HL-60 (cell line): ENCODE data around the gene SASH1.

Experiments
- GABPA ChIP-seq: IDR thresholded peaks from 2 replicates; pipeline ENCODE4 v1.6.1; 2012; ENCODE audit warnings: low read depth
- POLR2AphosphoS5 ChIP-seq: IDR thresholded peaks from 2 replicates; pipeline ENCODE4 v1.6.1; 2012; ENCODE audit warnings: low read depth
- TF ChIP-seq, protein P1 (sequence below): IDR thresholded peaks from one replicate; pipeline ENCODE4 v1.5.1; 2011; ENCODE audit warnings: low read length, control low read depth, inconsistent platforms; ENCODE audit not compliant: insufficient read depth
- TF ChIP-seq, protein P2 (sequence below): IDR thresholded peaks from 2 replicates; pipeline ENCODE4 v1.6.1; 2012; ENCODE audit warnings: low read depth; ENCODE audit not compliant: insufficient replicate concordance

DNA sequence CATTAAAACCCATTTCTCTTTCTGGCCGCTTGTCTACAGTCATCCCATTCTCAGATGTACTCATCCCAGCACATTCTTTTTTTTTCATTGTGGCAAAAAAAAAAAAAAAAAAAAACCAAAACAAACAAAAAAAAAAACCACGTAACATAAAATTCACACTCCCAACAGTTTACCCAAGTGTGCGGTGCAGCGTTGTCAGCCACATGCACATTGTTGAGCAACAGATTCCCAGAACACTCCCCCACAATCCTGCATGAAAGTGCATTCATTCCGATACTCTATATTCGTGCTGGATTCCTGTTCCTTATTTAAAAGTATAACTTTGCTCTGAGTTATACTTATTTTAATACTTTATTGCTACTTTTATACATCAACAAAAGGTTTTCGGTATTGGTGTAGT is 96.0 kb downstream of the SASH1 start:
- TF ChIP-seq, protein P1, sequence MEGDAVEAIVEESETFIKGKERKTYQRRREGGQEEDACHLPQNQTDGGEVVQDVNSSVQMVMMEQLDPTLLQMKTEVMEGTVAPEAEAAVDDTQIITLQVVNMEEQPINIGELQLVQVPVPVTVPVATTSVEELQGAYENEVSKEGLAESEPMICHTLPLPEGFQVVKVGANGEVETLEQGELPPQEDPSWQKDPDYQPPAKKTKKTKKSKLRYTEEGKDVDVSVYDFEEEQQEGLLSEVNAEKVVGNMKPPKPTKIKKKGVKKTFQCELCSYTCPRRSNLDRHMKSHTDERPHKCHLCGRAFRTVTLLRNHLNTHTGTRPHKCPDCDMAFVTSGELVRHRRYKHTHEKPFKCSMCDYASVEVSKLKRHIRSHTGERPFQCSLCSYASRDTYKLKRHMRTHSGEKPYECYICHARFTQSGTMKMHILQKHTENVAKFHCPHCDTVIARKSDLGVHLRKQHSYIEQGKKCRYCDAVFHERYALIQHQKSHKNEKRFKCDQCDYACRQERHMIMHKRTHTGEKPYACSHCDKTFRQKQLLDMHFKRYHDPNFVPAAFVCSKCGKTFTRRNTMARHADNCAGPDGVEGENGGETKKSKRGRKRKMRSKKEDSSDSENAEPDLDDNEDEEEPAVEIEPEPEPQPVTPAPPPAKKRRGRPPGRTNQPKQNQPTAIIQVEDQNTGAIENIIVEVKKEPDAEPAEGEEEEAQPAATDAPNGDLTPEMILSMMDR, result no peak
- TF ChIP-seq, protein P2, sequence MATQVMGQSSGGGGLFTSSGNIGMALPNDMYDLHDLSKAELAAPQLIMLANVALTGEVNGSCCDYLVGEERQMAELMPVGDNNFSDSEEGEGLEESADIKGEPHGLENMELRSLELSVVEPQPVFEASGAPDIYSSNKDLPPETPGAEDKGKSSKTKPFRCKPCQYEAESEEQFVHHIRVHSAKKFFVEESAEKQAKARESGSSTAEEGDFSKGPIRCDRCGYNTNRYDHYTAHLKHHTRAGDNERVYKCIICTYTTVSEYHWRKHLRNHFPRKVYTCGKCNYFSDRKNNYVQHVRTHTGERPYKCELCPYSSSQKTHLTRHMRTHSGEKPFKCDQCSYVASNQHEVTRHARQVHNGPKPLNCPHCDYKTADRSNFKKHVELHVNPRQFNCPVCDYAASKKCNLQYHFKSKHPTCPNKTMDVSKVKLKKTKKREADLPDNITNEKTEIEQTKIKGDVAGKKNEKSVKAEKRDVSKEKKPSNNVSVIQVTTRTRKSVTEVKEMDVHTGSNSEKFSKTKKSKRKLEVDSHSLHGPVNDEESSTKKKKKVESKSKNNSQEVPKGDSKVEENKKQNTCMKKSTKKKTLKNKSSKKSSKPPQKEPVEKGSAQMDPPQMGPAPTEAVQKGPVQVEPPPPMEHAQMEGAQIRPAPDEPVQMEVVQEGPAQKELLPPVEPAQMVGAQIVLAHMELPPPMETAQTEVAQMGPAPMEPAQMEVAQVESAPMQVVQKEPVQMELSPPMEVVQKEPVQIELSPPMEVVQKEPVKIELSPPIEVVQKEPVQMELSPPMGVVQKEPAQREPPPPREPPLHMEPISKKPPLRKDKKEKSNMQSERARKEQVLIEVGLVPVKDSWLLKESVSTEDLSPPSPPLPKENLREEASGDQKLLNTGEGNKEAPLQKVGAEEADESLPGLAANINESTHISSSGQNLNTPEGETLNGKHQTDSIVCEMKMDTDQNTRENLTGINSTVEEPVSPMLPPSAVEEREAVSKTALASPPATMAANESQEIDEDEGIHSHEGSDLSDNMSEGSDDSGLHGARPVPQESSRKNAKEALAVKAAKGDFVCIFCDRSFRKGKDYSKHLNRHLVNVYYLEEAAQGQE, result no peak
- no peak for TF ChIP-seq GABPA
- no peak for TF ChIP-seq POLR2AphosphoS5
